Liver (tissue), 3 donors: Measurements from ENCODE around the gene BCL6B.

Experiments
- EGR1 ChIP-seq, 2 donors: IDR thresholded peaks; 2 replicates each; pipeline ENCODE4 v1.6.1; 2016 to 2018; ENCODE audit warnings: antibody characterized with exemption in 2 of 2, low read depth in 2 of 2
- FOXA1 ChIP-seq: IDR thresholded peaks from 2 replicates; pipeline ENCODE4 v1.6.1; 2016; ENCODE audit warnings: antibody characterized with exemption
- FOXA2 ChIP-seq: IDR thresholded peaks from 2 replicates; pipeline ENCODE4 v1.6.1; 2016; ENCODE audit warnings: antibody characterized with exemption
- HNF4G ChIP-seq: IDR thresholded peaks from 2 replicates; pipeline ENCODE4 v1.6.1; 2016; ENCODE audit warnings: antibody characterized with exemption
- RAD21 ChIP-seq, 2 donors: IDR thresholded peaks; 2 replicates each; pipeline ENCODE4 v1.6.1; 2016; ENCODE audit warnings: antibody characterized with exemption in 2 of 2, mild to moderate bottlenecking in 2 of 2
- RXRA ChIP-seq, 2 donors: IDR thresholded peaks; 2 replicates each; pipeline ENCODE4 v1.6.1; 2017 to 2018; ENCODE audit warnings: antibody characterized with exemption in 2 of 2, mild to moderate bottlenecking in 1 of 2
- YY1 ChIP-seq: IDR thresholded peaks from 2 replicates; pipeline ENCODE4 v1.6.1; 2016; ENCODE audit warnings: antibody characterized with exemption, mild to moderate bottlenecking
- TF ChIP-seq, protein P1 (sequence below): fragments of 150-350 bp; IDR thresholded peaks from 2 replicates; pipeline ENCODE4 v1.5.1; 2017; ENCODE audit warnings: improper control_type of control experiment, low read depth, low read length; ENCODE audit not compliant: missing input control
- TF ChIP-seq, protein P2 (sequence below): IDR thresholded peaks from 2 replicates; pipeline ENCODE4 v1.6.1; 2016; ENCODE audit warnings: antibody characterized with exemption, mild to moderate bottlenecking
- TF ChIP-seq, protein P3 (sequence below): IDR thresholded peaks from 2 replicates; pipeline ENCODE4 v1.6.1; 2016; ENCODE audit warnings: antibody characterized with exemption
- TF ChIP-seq, protein P4 (sequence below): IDR thresholded peaks from 2 replicates; pipeline ENCODE4 v1.6.1; 2016; ENCODE audit warnings: antibody characterized with exemption
- TF ChIP-seq, protein P5 (sequence below): IDR thresholded peaks from 2 replicates; pipeline ENCODE4 v1.6.1; 2016; ENCODE audit warnings: antibody characterized with exemption
- donor health status: healthy.
- donor health status: healthy.

DNA sequence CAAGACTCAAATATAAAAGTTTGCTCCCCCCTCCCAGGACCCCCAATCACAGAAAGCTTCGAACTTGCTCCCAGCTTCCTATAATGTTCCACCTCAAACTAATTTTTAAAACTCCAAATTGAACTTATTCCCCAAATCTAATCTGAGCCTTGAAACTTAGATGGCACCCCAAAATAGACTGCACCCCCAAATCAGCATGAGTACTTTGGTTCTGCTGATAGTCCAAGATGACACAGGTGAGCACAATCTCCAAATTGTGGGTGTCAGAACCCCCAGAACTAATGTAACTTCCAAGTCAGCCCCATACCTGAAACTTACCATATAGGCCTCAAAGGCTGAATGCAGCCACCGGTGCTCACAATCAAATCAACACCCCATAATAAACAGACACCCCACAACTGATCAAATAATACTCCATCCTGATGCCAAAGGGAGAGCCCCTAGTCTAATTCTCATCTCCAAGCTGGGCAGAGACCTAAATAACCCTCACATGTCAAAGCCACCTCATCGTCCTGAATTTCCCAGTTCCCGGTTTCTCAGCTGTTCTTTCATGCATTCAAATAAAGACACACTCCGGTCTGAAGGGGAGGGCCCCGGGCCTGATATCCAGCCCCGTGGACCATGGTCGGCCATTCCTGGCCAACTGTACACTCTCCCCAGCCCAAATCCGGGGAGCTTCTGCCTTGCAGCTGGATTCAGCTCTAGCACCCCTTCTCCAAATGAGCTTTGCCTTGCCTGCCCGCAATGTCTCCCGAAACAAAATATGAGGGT, 1.8 kb upstream of the BCL6B start:
- TF ChIP-seq, protein P1, sequence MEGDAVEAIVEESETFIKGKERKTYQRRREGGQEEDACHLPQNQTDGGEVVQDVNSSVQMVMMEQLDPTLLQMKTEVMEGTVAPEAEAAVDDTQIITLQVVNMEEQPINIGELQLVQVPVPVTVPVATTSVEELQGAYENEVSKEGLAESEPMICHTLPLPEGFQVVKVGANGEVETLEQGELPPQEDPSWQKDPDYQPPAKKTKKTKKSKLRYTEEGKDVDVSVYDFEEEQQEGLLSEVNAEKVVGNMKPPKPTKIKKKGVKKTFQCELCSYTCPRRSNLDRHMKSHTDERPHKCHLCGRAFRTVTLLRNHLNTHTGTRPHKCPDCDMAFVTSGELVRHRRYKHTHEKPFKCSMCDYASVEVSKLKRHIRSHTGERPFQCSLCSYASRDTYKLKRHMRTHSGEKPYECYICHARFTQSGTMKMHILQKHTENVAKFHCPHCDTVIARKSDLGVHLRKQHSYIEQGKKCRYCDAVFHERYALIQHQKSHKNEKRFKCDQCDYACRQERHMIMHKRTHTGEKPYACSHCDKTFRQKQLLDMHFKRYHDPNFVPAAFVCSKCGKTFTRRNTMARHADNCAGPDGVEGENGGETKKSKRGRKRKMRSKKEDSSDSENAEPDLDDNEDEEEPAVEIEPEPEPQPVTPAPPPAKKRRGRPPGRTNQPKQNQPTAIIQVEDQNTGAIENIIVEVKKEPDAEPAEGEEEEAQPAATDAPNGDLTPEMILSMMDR: no peak
- no peak for TF ChIP-seq HNF4G
- no peak for TF ChIP-seq EGR1 (IDR thresholded peaks at IDR 0.05; ENCODE audit: low read depth in 2 of 2)
- TF ChIP-seq, protein P2, sequence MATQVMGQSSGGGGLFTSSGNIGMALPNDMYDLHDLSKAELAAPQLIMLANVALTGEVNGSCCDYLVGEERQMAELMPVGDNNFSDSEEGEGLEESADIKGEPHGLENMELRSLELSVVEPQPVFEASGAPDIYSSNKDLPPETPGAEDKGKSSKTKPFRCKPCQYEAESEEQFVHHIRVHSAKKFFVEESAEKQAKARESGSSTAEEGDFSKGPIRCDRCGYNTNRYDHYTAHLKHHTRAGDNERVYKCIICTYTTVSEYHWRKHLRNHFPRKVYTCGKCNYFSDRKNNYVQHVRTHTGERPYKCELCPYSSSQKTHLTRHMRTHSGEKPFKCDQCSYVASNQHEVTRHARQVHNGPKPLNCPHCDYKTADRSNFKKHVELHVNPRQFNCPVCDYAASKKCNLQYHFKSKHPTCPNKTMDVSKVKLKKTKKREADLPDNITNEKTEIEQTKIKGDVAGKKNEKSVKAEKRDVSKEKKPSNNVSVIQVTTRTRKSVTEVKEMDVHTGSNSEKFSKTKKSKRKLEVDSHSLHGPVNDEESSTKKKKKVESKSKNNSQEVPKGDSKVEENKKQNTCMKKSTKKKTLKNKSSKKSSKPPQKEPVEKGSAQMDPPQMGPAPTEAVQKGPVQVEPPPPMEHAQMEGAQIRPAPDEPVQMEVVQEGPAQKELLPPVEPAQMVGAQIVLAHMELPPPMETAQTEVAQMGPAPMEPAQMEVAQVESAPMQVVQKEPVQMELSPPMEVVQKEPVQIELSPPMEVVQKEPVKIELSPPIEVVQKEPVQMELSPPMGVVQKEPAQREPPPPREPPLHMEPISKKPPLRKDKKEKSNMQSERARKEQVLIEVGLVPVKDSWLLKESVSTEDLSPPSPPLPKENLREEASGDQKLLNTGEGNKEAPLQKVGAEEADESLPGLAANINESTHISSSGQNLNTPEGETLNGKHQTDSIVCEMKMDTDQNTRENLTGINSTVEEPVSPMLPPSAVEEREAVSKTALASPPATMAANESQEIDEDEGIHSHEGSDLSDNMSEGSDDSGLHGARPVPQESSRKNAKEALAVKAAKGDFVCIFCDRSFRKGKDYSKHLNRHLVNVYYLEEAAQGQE: no peak
- TF ChIP-seq, protein P3, sequence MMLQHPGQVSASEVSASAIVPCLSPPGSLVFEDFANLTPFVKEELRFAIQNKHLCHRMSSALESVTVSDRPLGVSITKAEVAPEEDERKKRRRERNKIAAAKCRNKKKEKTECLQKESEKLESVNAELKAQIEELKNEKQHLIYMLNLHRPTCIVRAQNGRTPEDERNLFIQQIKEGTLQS: no peak
- TF ChIP-seq RAD21 (IDR thresholded peaks at IDR 0.05): no peak
- TF ChIP-seq YY1: no peak
- TF ChIP-seq, protein P4, sequence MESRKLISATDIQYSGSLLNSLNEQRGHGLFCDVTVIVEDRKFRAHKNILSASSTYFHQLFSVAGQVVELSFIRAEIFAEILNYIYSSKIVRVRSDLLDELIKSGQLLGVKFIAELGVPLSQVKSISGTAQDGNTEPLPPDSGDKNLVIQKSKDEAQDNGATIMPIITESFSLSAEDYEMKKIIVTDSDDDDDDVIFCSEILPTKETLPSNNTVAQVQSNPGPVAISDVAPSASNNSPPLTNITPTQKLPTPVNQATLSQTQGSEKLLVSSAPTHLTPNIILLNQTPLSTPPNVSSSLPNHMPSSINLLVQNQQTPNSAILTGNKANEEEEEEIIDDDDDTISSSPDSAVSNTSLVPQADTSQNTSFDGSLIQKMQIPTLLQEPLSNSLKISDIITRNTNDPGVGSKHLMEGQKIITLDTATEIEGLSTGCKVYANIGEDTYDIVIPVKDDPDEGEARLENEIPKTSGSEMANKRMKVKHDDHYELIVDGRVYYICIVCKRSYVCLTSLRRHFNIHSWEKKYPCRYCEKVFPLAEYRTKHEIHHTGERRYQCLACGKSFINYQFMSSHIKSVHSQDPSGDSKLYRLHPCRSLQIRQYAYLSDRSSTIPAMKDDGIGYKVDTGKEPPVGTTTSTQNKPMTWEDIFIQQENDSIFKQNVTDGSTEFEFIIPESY: no peak
- no peak for TF ChIP-seq FOXA2
- TF ChIP-seq, protein P5, sequence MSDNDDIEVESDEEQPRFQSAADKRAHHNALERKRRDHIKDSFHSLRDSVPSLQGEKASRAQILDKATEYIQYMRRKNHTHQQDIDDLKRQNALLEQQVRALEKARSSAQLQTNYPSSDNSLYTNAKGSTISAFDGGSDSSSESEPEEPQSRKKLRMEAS: no peak
- TF ChIP-seq RXRA (IDR thresholded peaks at IDR 0.05): no peak
- no peak for TF ChIP-seq FOXA1
